Measurements from ENCODE around the gene KRTAP12-1.
"Not testable (repeated sequence)": the region's sequence is repeated elsewhere in the genome, so short reads cannot be mapped to it uniquely, and the experiment has no call there.

Gene KRTAP12-1

DNA sequence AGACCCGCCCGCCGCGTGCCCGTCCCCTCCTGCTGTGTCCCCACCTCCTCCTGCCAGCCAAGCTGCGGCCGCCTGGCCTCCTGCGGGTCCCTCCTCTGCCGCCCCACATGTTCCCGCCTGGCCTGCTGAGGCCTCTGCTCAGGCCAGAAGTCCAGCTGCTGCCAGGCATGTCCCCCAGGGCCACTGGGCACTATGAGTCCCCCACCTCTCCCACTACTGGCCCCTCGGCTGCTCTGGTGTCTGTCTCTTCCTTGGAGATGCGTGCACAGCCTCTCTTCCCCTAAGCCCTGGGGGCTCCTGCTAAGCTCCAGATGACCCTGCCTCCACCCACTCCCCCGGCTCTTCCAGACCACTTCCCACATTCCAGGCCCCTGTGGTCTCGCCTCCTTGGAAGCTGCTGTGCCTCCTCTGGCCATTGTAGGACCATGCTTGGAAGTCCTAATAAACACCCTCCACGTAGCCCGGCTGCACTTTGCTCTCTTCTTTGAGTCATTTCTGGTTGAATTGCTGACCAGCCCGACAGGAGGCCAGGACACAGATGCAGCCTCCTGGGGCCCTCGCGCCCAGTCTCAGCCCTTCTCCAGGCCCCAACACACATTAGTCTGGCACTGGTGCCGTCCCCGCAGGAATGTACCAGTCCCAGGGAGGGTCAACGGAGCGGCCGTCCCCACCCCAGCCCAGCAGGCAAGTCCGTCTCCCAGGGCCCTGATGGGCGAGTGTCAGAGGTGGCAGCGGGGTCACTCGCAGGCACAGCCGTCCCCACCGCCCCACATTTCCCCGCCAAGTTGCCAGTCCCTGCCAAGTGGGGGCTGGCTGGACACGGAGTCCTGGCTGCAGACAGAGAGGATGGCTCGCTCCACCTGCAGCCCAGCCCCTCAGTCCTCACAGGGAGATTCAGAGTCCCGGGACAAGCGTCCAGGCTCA, 16.1 kb upstream of the KRTAP12-1 start:
- DNase-seq (ENCODE audit: low spot score): no peak

DNA sequence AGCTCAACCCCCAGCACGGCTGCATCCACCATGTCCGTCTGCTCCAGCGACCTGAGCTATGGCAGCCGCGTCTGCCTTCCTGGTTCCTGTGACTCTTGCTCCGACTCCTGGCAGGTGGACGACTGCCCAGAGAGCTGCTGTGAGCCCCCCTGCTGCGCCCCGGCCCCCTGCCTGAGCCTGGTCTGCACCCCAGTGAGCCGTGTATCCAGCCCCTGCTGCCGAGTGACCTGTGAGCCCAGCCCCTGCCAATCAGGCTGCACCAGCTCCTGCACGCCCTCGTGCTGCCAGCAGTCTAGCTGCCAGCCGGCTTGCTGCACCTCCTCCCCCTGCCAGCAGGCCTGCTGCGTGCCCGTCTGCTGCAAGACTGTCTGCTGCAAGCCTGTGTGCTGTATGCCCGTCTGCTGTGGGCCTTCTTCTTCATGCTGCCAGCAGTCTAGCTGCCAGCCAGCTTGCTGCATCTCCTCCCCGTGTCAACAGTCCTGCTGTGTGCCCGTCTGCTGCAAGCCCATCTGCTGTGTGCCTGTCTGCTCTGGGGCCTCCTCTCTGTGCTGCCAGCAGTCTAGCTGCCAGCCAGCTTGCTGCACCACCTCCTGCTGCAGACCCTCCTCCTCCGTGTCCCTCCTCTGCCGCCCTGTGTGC, 15.3 kb upstream of the KRTAP12-1 start, which contains the start of gene KRTAP10-12:
Gene KRTAP10-12, plus strand, starts transcription at position 1 of the 639 bp plus-strand sequence. Its CDS starts 30 bp downstream, at position 31.
- DNase-seq (ENCODE audit: low spot score): not testable (repeated sequence)

DNA sequence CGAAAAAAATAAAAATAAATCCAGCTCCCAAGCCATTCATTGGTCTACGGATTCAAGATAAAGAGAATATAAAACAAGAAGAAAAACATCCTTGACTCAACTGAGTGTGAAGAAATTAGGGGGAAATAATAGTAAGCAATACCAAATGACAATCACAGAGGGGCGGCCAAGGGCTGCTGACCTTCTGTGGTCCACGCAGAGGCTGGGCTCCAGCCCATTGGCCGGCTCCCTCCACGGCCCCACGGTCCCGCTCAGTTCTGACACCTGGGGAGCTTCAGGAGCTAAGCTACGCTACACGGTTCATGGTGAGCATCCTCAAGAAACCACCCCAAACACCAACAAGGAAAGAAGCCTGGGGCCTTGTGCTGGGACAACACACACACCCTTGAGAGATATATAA, 14.6 kb upstream of the KRTAP12-1 start:
- DNase-seq (ENCODE audit: low spot score): no peak

DNA sequence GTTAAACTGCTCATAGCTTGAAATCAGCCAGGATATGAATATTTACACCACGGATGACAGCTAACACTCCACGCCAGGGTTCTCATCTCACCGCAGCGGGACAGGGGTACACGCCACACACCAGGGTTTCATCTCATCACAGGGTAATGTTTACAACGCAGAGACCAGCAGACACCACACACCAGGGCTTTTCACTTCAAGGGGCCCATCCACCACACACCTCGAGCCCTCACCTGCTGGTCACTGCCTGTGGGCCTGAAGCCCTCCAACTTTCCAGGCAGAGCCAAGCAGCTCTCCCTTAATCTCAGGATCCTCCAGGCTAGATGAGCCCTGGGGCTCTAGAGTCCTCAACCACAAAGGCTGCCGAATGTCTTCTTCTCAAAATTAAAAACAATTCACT, 13.7 kb upstream of the KRTAP12-1 start:
- DNase-seq (ENCODE audit: low spot score): no peak

DNA sequence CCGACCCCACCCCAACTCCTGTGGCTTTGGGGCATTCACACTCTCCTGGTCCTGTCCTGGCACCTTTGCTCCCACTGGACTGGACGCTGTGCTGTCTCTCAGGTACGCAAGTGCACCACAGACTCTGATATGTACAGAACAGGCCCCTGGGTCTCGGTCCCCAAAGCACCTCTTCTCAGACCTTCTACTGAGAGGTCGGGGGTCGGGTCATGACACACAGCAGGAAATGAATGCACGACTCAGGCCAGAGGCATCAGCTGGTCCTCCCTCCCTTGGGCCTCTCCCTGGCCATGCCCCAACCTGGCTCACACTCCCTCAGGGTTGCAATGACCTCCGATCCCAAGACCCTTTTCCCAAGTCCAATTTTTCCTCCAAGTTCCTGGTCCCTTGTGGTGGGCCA, 13.2 kb upstream of the KRTAP12-1 start:
- DNase-seq (ENCODE audit: low spot score): no peak

DNA sequence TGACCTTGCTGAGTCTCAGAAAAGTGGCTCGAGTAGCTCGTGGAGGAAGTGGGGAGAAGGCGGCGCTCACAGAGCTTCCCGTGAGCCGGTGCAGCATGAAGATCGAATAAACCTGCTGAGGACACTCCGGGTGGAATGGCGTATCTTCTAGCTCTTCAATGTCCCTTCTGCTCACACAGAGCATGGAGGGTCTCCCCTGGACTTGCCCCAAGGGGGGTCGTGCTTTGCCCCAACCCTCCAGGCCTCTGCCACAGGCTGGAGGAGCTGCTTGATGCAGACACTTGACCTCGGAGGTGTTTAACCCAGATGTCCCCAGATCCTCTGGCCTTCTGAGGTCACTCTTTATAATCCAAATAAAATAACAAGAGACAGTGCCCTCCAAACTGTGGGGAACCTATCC, 12.8 kb upstream of the KRTAP12-1 start:
- no peak for DNase-seq (ENCODE audit: low spot score)

DNA sequence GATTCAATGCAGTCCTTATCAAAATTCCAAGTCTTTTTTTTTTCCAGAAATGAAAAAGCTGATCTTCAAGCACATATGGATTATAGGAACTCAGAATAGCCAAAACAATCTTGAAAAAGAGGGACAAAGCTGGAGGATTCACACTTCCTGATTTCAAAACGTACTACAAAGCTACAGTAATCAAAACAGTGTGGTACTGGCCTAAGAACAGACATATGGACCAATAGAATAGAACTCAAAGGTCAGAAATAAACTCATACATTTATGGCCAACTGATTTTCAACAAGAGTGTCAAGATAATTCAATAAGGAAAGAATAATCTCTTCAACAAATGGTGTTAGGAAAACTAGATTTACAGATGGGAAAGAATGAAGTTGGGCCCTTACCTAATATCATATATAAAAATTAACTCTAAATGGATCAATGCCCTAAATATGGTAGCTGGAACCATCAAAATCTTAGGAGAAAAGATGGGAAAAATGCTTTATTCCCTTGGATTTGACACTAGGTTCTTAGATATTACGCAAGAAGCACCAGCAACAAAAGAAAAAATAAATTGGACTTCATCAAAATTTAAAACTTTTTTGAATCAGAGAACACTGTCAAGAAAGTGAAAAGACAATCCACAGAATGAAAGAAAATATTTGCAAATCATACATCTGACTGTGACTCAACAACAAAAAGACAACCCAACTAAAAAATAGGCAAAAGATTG, 11.0 kb upstream of the KRTAP12-1 start:
- DNase-seq (ENCODE audit: low spot score): no peak

DNA sequence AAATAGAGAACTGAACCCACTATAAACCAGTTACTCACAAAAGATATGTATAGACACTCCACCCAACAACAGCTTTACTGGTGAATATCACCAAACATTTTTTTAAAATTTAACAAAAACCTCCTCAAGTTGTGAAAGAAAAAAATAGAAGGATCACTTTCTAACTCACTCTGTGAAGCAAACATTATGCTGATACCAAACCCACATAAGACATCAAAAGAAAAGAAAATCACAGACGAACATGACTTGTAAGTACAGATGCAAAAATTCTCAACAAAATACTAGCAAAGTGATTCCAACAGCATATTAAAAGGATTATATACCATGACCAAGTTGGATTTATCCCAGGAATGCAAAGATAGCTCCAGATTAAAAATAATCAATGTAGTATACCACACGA, 9.7 kb upstream of the KRTAP12-1 start:
- DNase-seq (ENCODE audit: low spot score): no peak

DNA sequence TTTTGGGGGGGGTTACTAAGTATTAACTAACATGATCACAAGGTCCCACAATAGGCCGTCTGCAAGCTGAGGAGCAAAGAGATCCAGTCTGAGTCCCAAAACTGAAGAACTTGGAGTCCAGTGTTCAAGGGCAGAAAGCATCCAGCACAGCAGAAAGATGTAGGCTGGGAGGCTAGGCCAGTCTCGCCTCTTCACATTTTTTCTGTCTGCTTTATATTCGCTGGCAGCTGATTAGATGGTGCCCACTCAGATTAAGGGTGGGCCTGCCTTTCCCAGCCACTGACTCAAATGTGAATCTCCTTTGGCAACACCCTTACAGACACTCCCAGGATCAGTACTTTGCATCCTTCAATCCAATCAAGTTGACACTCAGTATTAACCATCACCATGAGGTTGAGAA, 7.8 kb upstream of the KRTAP12-1 start:
- DNase-seq (ENCODE audit: low spot score): not testable (repeated sequence)

DNA sequence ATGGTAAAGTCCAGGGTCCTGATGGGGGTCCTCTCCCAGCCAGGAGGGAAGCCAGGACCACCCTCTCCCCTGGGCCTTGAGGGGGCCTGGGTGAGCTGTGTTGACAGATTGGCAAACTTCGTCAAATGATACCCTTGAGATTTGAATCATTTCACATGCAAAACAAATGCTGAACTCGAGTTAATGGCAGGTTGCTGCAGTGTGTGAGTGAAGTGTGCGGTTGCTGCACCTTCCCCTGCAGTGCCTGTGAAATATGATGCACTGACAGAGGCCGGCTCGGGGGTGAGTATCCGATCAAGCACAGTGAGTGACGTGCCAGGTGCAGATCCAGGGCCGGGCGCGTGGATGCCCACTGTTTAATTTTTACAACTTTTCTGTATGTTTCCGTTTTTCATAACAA, 5.7 kb upstream of the KRTAP12-1 start:
- no peak for DNase-seq (ENCODE audit: low spot score)

DNA sequence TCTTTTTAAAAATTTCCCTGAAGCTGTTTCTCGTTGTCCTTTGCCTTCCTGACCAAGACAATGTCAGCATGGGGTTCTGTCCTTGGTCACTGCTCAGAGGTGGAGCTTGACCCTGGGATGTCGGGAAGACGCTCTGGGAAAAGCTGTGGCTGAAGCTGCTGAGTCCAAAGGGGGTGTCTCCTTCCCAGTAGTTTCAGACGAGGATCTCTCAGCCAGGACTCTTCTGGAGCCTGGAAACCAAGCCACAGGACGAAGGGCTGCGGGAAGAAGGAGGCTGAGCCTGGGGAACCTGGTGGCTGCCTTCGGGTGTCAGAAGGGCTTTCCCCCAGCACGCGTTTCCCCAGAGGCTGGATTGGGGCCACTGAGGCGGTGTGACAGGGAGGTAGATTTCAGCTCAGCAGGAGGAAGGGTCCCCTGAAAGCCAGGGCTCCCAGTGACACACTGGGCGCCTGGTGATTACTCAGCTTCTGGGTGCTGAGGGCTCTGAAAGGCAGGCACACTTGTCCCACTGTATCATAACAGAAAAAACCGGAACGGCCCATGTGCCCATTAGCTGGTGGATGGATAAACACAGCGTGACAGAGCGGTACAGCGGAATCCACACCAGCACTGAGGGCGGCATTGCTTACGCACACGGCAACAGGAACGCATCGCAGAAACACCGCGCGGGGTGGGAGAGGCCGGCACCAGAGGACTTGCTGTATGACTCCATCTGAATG, 5.0 kb upstream of the KRTAP12-1 start:
- no peak for DNase-seq (ENCODE audit: low spot score)

DNA sequence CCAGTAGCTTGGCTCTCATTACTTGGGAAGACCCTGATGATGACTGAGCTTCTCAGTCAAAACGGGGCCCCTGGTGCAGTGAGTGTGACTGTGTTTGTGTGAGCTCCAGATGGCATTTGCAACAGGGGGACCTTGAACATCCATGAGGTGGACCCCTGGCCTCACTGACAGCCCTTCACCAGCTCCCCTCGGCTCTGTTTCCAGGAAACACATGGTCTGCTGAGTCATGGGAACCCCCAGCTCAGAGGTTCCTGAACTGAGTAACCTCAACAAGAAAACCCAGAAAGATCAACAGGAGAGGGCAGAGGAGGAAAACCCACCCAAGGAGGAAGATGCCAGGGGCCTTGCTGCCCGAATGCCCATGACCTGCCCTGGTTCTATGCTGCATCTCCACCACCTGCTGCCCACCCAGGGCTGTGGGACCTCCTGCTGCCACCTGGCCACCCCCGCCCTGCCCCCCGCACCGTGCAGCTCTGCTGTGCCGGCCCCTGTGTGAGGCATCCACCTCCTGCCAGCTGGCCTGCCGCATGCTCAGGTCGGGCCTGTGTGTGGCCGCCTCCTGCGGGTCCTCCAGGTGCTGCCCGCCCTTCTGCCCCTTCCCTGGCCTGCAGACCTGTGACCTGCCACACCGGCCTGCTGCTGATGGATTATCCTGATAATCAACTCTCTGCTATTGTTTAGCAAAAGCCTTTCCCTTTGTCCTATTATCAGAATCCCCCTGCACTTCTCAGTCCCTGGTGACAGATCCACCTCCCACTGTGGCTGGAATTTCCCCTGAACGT, 4.2 kb upstream of the KRTAP12-1 start:
- no peak for DNase-seq (ENCODE audit: low spot score)

DNA sequence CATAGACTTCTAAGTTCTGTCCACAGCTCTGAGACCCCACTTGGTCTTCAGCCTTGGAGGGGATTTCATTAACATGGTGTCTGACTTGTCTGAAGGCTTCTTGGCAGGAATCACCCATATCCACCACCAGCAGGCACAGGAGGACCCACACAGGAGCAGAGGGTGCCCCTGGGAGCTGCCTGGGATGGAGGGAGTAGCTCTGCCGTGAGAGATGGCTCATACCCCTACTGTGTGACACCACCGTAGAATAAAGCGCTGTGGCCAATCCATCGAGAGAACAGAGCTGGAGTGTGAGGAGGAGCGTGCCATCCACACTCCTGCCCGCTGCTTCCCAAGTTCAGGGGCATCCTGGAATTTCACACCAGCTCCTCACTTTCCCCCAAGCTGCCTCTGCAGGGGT, 3.1 kb upstream of the KRTAP12-1 start:
- DNase-seq (ENCODE audit: low spot score): not testable (repeated sequence)

DNA sequence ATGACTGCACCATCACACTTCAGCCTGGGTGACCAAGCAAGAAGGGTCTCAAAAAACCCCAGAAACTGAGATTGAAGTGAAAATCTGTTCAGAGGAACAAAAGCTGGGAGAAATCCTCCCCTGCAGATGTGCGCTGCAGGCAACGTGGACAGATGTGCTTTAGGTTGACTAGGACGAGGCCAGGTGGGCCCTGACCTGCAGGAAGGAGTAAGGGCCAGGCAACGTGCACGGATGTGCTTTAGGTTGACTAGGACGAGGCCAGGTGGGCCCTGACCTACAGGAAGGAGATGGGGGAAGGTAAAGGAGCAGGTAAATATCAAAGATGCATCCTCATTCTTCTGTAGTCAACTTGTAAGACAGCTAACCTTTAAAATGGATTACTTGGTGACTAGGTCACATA, 2.5 kb upstream of the KRTAP12-1 start:
- DNase-seq (ENCODE audit: low spot score): no peak

DNA sequence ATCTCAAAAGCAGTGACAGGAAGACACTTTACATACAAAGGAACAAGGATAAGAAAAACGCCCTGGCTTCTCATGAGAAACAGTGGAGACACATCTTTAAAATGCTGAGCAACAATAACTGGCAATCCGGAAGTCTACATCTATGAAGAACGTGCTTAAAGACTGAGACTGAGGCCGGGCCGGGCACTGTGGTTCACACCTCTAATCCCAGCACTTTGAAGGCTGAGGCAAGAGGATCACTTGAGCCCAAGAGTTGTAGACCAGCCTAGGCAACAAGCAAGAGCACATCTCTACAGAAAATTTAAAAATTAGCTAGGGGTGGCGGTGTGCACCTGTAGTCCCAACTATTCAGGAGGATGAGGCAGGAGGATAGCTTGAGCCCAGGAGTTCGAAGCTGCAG, 2.1 kb upstream of the KRTAP12-1 start:
- no peak for DNase-seq (ENCODE audit: low spot score)

DNA sequence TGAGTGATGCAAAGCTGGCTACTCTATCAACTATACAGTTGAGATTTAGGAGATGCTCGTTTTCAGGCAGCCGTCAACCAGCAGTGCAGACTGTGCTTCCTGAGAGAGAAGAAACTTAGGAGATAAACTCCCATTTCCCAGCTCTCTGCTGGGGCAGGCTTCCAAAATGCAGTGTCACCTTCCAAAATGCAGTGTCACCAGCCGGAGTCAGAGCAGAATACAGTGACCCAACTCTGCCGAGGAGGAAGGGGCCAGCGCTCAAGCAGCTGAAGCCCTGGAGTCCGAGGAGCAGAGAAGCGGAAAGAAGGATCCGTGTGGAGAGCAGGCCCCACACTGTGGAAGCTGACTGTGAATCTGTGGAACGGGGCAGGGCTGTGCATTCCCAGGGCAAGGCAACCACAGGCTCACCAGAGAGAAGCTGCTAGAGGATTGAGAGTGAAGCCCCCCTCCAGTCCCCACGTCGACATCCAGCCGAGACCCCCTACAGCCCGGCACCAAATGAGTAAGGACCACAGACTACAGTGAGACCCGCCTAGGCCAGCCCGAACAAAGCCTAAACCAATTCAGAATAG, 703 bp upstream of the KRTAP12-1 start:
- no peak for DNase-seq (ENCODE audit: low spot score)

DNA sequence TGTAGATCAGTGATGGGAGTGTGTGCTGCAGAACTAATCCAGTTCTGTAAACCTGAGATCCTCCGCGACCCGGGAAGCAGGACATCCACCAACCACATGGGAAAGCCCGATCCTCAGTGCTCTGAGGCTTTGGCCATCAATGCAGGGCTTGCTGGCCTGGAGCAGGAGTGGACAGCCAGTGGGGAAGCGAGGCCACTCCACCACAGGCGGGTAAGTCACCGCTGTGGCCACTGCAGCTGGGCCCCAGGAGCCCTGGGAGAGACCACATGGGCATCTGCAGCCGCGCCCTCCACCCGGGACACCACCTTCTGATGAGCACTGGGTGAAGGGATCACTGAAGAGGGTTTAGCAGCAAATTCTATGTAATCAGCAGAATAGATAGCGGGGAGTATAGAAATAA, 811 bp downstream of the KRTAP12-1 start:
- DNase-seq (ENCODE audit: low spot score): no peak

DNA sequence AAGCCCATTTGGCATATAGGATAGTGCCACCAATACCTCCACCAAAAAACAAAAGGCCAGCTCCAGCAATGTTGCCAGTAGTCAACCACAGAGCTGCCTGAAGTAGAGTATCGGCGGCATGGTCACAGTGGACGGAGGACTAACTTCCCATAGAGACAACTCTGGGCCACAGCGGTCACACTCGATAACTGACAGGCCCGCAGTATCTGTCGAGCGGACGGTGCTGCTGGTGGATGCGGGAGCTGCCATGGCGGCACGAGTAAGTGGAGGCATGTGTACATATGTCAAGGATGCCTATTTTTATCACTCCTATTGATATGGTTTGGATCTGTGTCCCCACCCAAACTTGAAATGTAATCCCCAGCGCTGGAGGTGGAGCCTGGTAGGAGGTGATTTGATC, 4.1 kb downstream of the KRTAP12-1 start:
- no peak for DNase-seq (ENCODE audit: low spot score)

DNA sequence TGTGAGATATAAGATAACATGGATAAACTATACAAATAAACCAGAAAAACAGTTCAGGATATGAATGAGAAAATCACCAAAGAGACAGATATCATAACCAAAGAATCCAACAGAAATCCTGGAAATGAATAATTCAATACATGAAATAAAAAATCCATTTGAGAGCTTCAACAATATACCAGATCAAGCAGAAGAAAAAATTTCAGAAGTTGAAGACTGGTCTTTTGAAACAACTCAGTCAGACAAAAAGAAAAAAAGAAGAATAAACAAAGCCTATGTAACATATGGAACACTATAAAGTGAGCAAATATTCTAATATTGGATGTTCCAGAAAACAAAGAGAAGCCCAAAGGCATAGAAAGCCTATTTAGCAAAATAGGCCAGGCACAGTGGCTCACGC, 10.1 kb downstream of the KRTAP12-1 start:
- DNase-seq (ENCODE audit: low spot score): no peak

DNA sequence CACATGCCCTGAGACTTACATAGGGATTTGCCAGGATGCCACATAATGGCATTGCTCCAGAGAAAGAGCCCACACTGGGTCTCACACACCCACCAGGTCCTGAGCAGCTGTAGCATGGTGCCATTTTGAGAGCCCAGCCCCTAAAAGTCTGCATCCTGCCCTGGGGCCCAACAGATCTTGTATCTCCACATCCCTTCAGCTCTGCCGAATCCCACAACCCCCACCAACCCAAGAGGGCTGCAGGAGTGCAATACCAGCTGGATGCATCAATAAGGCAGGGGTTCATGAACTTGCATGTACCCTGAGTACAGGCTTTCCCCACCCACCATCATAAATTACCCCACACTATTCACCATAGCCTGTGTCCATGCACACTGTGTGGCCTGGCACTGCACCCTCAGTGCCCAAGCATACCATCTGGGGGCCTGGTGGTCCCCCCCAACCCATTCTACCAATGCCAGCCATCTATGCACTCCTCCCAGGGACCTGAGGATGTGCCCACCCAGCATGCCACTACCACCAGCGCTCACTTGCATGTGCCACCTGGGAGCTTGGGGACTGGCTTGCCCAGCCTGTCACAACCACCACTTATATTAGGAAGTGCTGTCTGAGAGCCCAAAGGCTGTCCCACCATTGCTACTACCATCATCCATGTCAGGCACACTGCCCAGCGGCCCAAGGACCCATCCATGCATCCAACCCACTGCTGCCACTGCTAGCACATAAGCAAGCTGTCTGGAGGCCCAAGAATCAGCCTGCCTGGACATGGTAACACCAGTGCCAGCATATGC, 11.1 kb downstream of the KRTAP12-1 start:
- DNase-seq (ENCODE audit: low spot score): no peak

Data from AG08396 (cell line).